Body of pancreas (tissue), 4 donors: ENCODE data around the gene ARID1B.

Experiments
- CTCF ChIP-seq, 7 experiments: fragments of 450-650 bp in 4 of 7; fragments of 200-600 bp in 3 of 7; sonication (generic) in 3 of 7; IDR thresholded peaks; one replicate each; pipeline ENCODE4 v1.5.1; 2016 to 2019; ENCODE audit warnings: antibody characterized with exemption in 7 of 7
- POLR2A ChIP-seq, 3 donors: fragments of 450-650 bp; IDR thresholded peaks; one replicate each; pipeline ENCODE4 v1.6.1; 2016; ENCODE audit warnings: antibody characterized with exemption in 3 of 3, mild to moderate bottlenecking in 2 of 3

GRCh38 chr6:157096522-157096921 is 319.3 kb downstream of the ARID1B start:
- TF ChIP-seq CTCF (IDR thresholded peaks at IDR 0.05), result no peak
- peak in 2 of 3 donors; percentile 17 to 37 for TF ChIP-seq POLR2A (IDR thresholded peaks at IDR 0.05)
